ENCODE measurements around the gene DOCK9.

The DOCK9 gene

DNA sequence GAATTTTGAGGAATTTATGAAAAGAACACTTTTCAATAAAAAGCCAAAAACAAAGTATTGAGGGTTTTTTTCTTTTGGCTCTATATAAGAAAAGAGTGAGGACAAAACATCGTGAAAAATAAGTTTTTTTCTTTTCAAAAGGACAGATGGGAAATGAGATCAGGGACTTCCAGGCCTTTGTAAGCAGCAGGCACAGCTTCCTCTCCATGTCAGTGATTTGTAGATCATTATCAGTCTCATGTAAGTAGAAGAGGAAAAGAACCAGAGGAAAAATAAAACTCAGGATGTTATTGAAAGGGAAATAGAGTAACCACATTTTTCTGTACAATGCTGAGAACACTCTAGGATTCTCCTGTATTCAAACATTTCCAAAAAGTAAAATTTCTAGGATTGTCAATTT, 29.9 kb downstream of the DOCK9 start:
- Mint-ChIP-seq H3K9me3 (no peaks in the 10 kb centered on the region), H3K36me3 (ENCODE audit: insufficient read depth) (peaks cover 10% of the 10 kb centered on the region), H3K27ac (ENCODE audit: low read depth) (no peak overlapping the region), H3K27me3 (no peaks in the 10 kb centered on the region), H3K4me1 (peaks cover 30% of the 10 kb centered on the region), H3K4me3 (no peak overlapping the region)
- DNase-seq (ENCODE audit: low spot score in 2 of 2) (no peak), ATAC-seq (replicated peaks; ENCODE audit: extremely low read depth, poor library complexity, severe bottlenecking) (no peak)

DNA sequence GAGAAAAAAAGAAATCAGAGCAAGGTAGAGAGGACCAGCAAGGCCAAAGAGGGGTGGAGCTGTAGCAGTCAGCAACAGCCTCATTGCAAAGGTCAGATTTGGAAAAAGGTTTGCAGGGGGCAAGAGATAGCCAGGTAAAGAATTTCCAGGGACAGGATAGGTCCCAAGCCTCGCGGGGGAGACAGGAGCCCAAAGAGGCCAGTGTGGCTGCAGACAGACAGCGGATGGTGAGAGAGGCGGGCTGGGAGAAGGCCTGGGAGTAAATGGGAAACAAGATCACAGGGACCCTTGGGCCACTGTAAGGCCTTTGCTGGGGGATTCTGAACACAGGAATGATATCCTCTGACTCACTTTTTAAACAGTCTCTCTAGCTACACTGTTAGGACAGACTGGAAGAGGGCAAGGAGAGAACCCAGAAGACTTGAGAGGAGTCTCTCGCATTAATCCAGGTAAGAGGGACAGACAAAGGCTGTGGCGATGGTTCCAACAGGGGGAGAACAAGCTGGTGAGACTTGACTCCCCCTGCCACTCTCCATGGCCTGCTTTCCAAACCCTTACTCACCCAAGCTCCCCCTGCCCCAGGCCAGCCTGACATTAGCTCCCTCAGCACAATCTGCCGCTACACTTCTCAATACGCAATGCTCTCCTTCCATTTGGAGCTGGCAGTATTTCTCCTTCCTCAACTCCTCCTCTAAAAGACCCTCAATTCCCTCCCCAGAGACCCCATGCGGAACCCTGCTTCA, 31.8 kb downstream of the DOCK9 start:
- no peaks in the 10 kb centered on the region for H3K9me3 Mint-ChIP-seq
- peaks cover 31% of the 10 kb centered on the region for H3K4me1 Mint-ChIP-seq
- no peak overlapping the region for H3K4me3 Mint-ChIP-seq
- no peaks in the 10 kb centered on the region for H3K27me3 Mint-ChIP-seq
- ATAC-seq (replicated peaks; ENCODE audit: extremely low read depth, poor library complexity, severe bottlenecking) (no peak), DNase-seq (ENCODE audit: low spot score in 2 of 2) (no peak)
- H3K27ac Mint-ChIP-seq (ENCODE audit: low read depth), result peak overlapping the region; percentile 25
- peaks cover 10% of the 10 kb centered on the region for H3K36me3 Mint-ChIP-seq (ENCODE audit: insufficient read depth)

DNA sequence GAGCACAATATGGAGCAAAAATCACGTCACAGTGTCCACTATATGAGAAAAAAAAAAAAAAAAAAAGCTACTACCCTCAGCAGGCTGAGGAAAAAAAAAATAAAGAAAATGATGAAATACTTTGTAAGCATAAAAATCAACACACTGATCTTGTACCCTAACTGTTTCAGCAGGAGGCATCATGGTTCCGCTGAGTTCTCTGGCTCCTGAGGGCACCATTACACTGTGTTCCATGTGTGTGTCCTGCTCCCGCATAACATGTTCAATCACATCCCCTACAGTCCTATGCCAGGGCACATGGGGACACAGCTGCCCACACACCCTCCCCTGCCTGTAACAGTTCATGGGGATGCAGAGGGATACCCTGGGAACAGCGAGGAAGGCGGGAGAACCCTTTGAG, 33.5 kb downstream of the DOCK9 start:
- DNase-seq (ENCODE audit: low spot score in 2 of 2) (no peak), ATAC-seq (replicated peaks; ENCODE audit: extremely low read depth, poor library complexity, severe bottlenecking) (no peak)
- H3K9me3 Mint-ChIP-seq, result no peaks in the 10 kb centered on the region
- H3K36me3 Mint-ChIP-seq (ENCODE audit: insufficient read depth), result peaks cover 6% of the 10 kb centered on the region
- no peak overlapping the region for H3K4me3 Mint-ChIP-seq
- no peaks in the 10 kb centered on the region for H3K27me3 Mint-ChIP-seq
- H3K27ac Mint-ChIP-seq (ENCODE audit: low read depth), result no peak overlapping the region
- H3K4me1 Mint-ChIP-seq, result peaks cover 37% of the 10 kb centered on the region

DNA sequence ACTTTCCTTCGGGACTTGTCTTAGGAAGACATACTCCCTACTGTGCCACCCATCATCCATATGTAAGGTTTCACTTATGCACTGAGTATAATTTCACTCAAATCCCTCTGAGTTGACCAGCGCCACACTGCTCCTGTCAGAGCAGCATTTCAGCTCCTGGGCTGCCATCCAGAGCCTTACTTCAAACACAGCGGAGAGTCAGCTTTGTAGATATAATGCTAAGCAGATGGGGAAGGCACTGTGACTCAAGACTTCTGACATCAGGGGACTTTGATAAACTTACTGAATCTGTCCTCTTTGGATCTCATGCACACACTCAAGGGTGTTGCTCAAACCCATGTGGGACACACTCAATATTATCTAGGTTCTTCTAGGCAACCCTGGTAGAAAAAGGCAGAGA, 34.9 kb downstream of the DOCK9 start:
- Mint-ChIP-seq H3K36me3 (ENCODE audit: insufficient read depth) (peaks cover 2% of the 10 kb centered on the region), H3K4me3 (no peak overlapping the region), H3K27ac (ENCODE audit: low read depth) (no peak overlapping the region), H3K27me3 (no peaks in the 10 kb centered on the region), H3K4me1 (peaks cover 30% of the 10 kb centered on the region), H3K9me3 (no peaks in the 10 kb centered on the region)
- DNase-seq (ENCODE audit: low spot score in 2 of 2), result no peak
- ATAC-seq (replicated peaks; ENCODE audit: extremely low read depth, poor library complexity, severe bottlenecking), result no peak

DNA sequence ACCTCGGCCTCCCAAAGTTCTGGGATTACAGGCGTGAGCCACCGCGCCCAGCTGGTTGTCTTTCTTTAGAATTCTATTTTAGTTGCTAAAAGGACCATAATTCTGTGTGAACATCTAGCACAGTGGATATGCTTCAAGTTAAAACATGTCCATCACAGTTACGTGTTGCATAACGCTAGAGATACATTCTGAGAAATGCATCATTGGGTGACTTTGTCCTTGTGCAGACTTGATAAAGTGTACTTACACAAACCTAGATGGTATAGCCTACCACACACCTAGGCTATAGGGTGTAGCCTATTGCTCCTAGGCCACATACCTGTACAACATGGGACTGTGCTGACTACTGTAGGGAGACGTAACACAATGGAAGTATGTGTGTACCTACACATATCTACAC, 35.4 kb downstream of the DOCK9 start:
- ATAC-seq (replicated peaks; ENCODE audit: extremely low read depth, poor library complexity, severe bottlenecking) (no peak), DNase-seq (ENCODE audit: low spot score in 2 of 2) (no peak)
- Mint-ChIP-seq H3K4me1 (peaks cover 30% of the 10 kb centered on the region), H3K36me3 (ENCODE audit: insufficient read depth) (peaks cover 2% of the 10 kb centered on the region), H3K27me3 (no peaks in the 10 kb centered on the region), H3K27ac (ENCODE audit: low read depth) (no peak overlapping the region), H3K9me3 (no peaks in the 10 kb centered on the region), H3K4me3 (no peak overlapping the region)

DNA sequence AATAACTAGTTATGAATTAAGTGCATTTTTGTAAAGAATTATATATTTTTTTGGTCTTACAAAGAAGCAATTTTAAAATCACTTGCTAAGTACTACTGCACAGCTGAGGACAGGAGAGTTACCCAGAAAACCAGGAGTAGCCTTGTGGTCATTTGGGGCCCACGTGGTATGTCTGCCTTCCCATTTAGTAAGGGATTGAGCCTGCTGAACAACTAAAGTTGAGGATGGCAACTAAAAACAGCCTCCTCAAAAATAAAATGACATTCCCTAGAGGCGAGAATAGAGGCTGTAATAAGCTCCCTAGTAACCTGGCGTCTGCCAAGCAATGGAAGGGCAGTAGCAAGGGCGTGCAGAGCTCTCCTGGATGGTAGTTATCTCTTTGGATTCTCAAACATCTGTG, 36.3 kb downstream of the DOCK9 start:
- peaks cover 25% of the 10 kb centered on the region for H3K4me1 Mint-ChIP-seq
- no peak overlapping the region for H3K4me3 Mint-ChIP-seq
- ATAC-seq (replicated peaks; ENCODE audit: extremely low read depth, poor library complexity, severe bottlenecking), result no peak
- H3K36me3 Mint-ChIP-seq (ENCODE audit: insufficient read depth), result peaks cover 1% of the 10 kb centered on the region
- H3K27ac Mint-ChIP-seq (ENCODE audit: low read depth), result no peak overlapping the region
- no peaks in the 10 kb centered on the region for H3K27me3 Mint-ChIP-seq
- H3K9me3 Mint-ChIP-seq, result no peaks in the 10 kb centered on the region
- DNase-seq (ENCODE audit: low spot score in 2 of 2), result no peak

DNA sequence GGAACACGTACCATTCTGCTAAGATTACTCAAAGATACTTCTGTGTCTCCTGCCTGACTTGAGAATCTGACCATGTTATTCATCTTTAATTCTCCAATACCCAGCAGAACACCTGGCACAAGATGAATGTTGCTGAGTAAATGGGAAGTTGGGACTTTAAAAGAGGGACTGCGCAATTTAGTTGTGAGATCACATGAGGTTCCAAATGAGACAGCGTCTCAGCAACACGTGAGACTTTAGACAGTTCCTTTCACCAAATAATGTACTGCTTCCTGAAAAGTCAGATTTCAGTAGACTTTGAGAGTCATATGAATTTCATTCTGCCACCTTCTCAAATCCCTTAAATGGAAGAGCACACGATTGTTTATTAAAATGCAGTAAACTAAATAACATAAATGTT, 36.7 kb downstream of the DOCK9 start:
- DNase-seq (ENCODE audit: low spot score in 2 of 2) (no peak), ATAC-seq (replicated peaks; ENCODE audit: extremely low read depth, poor library complexity, severe bottlenecking) (no peak)
- peaks cover 21% of the 10 kb centered on the region for H3K4me1 Mint-ChIP-seq
- no peaks in the 10 kb centered on the region for H3K9me3 Mint-ChIP-seq
- no peak overlapping the region for H3K4me3 Mint-ChIP-seq
- H3K36me3 Mint-ChIP-seq (ENCODE audit: insufficient read depth), result no peaks in the 10 kb centered on the region
- H3K27ac Mint-ChIP-seq (ENCODE audit: low read depth), result no peak overlapping the region
- H3K27me3 Mint-ChIP-seq, result no peaks in the 10 kb centered on the region

DNA sequence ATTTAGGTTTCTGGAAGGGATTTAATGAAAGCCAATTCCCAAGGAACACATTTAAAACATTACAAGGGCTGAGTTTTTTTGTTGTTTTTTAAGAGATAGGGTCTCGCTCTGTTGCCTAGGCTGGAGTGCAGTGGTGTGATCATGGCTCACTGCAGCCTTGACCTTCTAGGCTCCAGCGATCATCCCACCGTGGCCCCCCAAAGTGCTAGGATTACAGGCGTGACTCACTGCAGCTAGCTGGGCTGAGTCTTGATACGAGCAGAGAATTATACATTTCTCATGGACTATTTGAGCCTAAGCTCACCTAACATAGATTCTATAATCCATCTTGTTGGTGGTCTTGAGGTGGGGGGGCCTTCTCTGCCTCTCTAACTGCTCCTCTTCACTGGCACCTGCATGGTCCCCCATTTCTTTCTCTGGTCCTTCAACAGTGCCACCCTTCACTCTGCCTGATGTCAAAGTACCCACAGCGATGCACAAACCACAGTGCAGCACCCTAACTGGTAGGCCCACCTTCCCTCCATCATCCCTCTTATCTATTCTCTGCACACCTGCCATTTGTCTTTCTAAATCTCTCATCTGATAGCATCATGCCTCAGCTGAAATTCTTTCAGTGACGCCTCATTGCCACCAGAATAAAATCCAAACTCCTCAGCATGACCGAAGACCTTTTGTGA, 37.4 kb downstream of the DOCK9 start:
- H3K36me3 Mint-ChIP-seq (ENCODE audit: insufficient read depth), result no peaks in the 10 kb centered on the region
- H3K27ac Mint-ChIP-seq (ENCODE audit: low read depth), result no peak overlapping the region
- ATAC-seq (replicated peaks; ENCODE audit: extremely low read depth, poor library complexity, severe bottlenecking) (no peak), DNase-seq (ENCODE audit: low spot score in 2 of 2) (no peak)
- no peaks in the 10 kb centered on the region for H3K27me3 Mint-ChIP-seq
- H3K9me3 Mint-ChIP-seq, result no peaks in the 10 kb centered on the region
- peaks cover 16% of the 10 kb centered on the region for H3K4me1 Mint-ChIP-seq
- no peak overlapping the region for H3K4me3 Mint-ChIP-seq

DNA sequence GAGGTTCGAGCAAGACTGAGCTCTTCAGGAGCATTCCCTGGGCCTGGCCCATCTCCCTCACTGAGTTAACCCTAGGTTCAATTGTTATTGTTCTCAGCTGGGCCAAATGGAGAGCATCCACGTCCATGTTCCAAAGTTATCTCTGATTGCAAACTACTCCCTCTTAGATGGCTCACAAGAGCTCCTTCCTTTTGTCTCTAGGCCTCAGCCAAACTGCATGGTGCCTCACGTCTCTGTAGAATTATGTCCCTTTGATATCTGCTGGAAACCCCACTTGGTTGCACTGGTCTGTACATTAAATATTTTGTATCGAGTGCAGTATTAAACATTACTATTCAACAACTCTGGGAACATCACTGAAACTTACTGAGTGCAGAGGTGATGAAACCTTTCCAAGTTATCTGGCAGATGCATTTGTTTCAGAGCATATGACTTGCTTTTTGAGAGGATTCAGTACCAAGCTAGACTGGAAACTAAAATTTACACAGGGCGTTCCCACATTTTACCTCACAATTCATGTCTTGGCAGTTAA, 38.1 kb downstream of the DOCK9 start:
- H3K9me3 Mint-ChIP-seq, result no peaks in the 10 kb centered on the region
- H3K4me3 Mint-ChIP-seq, result no peak overlapping the region
- no peak overlapping the region for H3K27ac Mint-ChIP-seq (ENCODE audit: low read depth)
- peaks cover 13% of the 10 kb centered on the region for H3K4me1 Mint-ChIP-seq
- no peak for ATAC-seq (replicated peaks; ENCODE audit: extremely low read depth, poor library complexity, severe bottlenecking)
- DNase-seq (ENCODE audit: low spot score in 2 of 2), result no peak
- H3K27me3 Mint-ChIP-seq, result no peaks in the 10 kb centered on the region
- H3K36me3 Mint-ChIP-seq (ENCODE audit: insufficient read depth), result no peaks in the 10 kb centered on the region

DNA sequence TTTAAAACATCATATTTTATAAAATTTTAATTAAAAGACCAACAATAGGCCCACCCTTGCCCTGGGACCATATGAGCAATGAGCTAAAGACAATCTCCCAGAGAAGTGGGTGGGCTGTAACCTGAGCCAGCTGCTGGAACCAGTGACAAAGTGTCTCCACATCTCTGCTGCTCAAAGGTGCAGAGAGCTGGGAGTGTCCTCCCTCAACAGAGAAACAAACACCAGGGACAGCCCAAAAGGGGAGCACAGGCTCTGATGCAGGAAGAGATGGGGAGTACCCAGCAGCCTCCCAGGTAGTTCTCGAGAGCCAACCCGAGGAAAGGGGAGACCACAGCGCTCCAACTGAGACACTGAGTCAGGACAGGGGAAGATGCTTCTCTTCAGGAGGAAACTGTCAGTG, 39.1 kb downstream of the DOCK9 start:
- DNase-seq (ENCODE audit: low spot score in 2 of 2) (no peak), ATAC-seq (replicated peaks; ENCODE audit: extremely low read depth, poor library complexity, severe bottlenecking) (no peak)
- no peaks in the 10 kb centered on the region for H3K9me3 Mint-ChIP-seq
- H3K4me1 Mint-ChIP-seq, result peaks cover 13% of the 10 kb centered on the region
- no peaks in the 10 kb centered on the region for H3K27me3 Mint-ChIP-seq
- H3K36me3 Mint-ChIP-seq (ENCODE audit: insufficient read depth), result no peaks in the 10 kb centered on the region
- peak overlapping the region; percentile 35 for H3K27ac Mint-ChIP-seq (ENCODE audit: low read depth)
- no peak overlapping the region for H3K4me3 Mint-ChIP-seq

DNA sequence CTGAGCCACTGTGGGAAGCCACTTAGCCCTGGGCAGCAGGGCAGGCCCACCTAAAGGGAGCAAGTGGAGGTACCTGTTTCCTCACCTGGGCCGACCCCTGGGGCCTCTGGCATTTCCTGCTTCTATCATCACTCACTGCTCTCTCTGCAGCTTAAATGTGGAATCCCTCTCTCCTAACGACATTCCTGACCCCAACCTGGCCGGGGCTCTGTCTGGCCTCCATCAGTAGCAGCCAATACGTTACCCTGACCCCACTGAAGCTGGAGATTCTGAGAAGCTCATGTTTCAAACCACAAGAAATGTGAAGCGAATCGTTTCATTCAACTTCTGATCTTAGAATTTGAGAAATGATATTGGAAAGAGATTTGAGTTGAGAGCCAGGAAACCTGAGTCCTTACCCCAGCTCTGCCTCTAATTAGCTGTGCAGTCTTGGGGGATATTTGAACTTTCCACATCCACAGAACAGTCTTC, 39.9 kb downstream of the DOCK9 start:
- Mint-ChIP-seq H3K9me3 (no peaks in the 10 kb centered on the region), H3K4me3 (no peak overlapping the region), H3K27ac (ENCODE audit: low read depth) (no peak overlapping the region), H3K36me3 (ENCODE audit: insufficient read depth) (no peaks in the 10 kb centered on the region), H3K4me1 (peaks cover 13% of the 10 kb centered on the region), H3K27me3 (no peaks in the 10 kb centered on the region)
- ATAC-seq (replicated peaks; ENCODE audit: extremely low read depth, poor library complexity, severe bottlenecking) (no peak), DNase-seq (ENCODE audit: low spot score in 2 of 2) (no peak)

DNA sequence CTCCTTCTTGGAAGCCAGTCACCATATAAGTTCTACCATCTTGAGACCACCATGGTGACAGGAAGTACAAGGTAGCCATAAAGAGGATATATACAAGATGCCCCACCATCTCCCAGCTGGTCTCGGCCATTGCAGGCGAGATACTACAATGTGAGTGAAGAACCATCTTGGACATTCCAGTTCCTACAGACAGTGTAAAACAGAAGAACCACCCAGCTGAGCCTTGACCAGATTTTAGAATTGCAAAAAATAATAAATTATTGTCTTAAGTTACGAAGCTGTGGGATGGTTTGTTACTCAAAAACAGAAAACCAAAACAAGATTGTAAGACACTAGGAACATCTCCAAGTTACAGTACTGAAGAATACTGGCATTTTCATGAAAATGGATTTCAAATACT, 43.6 kb downstream of the DOCK9 start:
- H3K4me1 Mint-ChIP-seq, result peaks cover 10% of the 10 kb centered on the region
- no peak overlapping the region for H3K4me3 Mint-ChIP-seq
- H3K36me3 Mint-ChIP-seq (ENCODE audit: insufficient read depth), result peaks cover 6% of the 10 kb centered on the region
- ATAC-seq (replicated peaks; ENCODE audit: extremely low read depth, poor library complexity, severe bottlenecking) (no peak), DNase-seq (ENCODE audit: low spot score in 2 of 2) (no peak)
- H3K27ac Mint-ChIP-seq (ENCODE audit: low read depth), result no peak overlapping the region
- H3K27me3 Mint-ChIP-seq, result no peaks in the 10 kb centered on the region
- no peaks in the 10 kb centered on the region for H3K9me3 Mint-ChIP-seq

DNA sequence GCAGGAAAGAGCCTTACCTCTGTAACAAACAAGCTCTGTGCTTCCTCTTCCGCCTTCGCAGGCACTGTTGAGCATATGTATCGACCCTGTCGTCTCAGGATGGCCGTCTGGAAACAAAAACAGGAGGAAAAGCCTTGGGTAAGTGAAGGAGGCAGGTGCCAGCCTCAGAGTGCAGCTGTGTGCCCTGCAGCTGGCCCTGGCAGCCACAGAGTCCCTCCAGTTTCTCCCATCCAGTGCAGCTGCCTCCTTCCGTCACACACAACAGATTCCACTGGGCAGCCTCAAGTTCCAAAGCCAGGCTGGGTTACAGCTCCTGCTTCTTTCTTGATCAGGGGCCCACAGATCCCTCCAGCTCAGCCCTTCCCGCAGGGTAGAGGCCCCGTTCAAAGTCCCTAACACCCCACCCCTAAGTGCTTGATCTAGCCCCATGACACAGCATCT, 47.7 kb downstream of the DOCK9 start:
- H3K4me1 Mint-ChIP-seq, result peaks cover 6% of the 10 kb centered on the region
- no peak for ATAC-seq (replicated peaks; ENCODE audit: extremely low read depth, poor library complexity, severe bottlenecking)
- H3K9me3 Mint-ChIP-seq, result no peaks in the 10 kb centered on the region
- H3K36me3 Mint-ChIP-seq (ENCODE audit: insufficient read depth), result peaks cover 13% of the 10 kb centered on the region
- H3K4me3 Mint-ChIP-seq, result no peak overlapping the region
- no peak for DNase-seq (ENCODE audit: low spot score in 2 of 2)
- peak overlapping the region; percentile 25 for H3K27ac Mint-ChIP-seq (ENCODE audit: low read depth)
- H3K27me3 Mint-ChIP-seq, result no peaks in the 10 kb centered on the region
